Astrocyte (in vitro differentiated cells and primary cell): ENCODE measurements around the gene HLA-F. TPM values are rescaled to one million over a fixed set of nuclear protein-coding genes. Genes with fewer than 3 reads are reported as not detected.

ENCODE experiments used
- DNase-seq: peaks from one replicate; pipeline ENCODE4 v3.0.0-alpha.2; 2010; ENCODE audit warnings: low read depth
- FAIRE-seq: peaks from 2 replicates; lab custom pipeline; 2011; peaks lifted over from hg19 to GRCh38; lab: Jason Lieb, UNC
- H2AFZ ChIP-seq: 2 replicates; pipeline ENCODE4 v1.6.0; 2012; ENCODE audit warnings: low read depth, low read length, inconsistent platforms
- H3K27ac ChIP-seq: 2 replicates; pipeline ENCODE4 v1.5.1; 2011; ENCODE audit warnings: low read depth, low read length, inconsistent platforms
- H3K27me3 ChIP-seq: 2 replicates; pipeline ENCODE4 v1.6.0; 2011; ENCODE audit warnings: low read length, inconsistent platforms; ENCODE audit not compliant: insufficient read depth
- H3K36me3 ChIP-seq: 2 replicates; pipeline ENCODE4 v1.5.1; 2011; ENCODE audit warnings: low read length, inconsistent platforms; ENCODE audit not compliant: insufficient read depth
- H3K4me1 ChIP-seq: 2 replicates; pipeline ENCODE4 v1.5.1; 2011; ENCODE audit warnings: low read length, inconsistent platforms; ENCODE audit not compliant: insufficient read depth
- H3K4me2 ChIP-seq: 2 replicates; pipeline ENCODE4 v1.6.0; 2012; ENCODE audit warnings: low read length, inconsistent platforms
- H3K4me3 ChIP-seq: 2 replicates; pipeline ENCODE4 v1.5.1; 2011; ENCODE audit warnings: low read depth, mild to moderate bottlenecking, low read length, inconsistent platforms; ENCODE audit not compliant: insufficient read depth
- H3K79me2 ChIP-seq: 2 replicates; pipeline ENCODE4 v1.6.0; 2012; ENCODE audit warnings: mild to moderate bottlenecking, low read length, inconsistent platforms; ENCODE audit not compliant: insufficient read depth
- H3K9ac ChIP-seq: 2 replicates; pipeline ENCODE4 v1.6.0; 2012; ENCODE audit warnings: mild to moderate bottlenecking, low read length, inconsistent platforms
- H3K9me3 ChIP-seq: 2 replicates; pipeline ENCODE4 v1.5.1; 2012; ENCODE audit warnings: low read depth, mild to moderate bottlenecking, low read length, inconsistent platforms; ENCODE audit not compliant: insufficient read depth
- H4K20me1 ChIP-seq: 2 replicates; pipeline ENCODE4 v1.6.0; 2012; ENCODE audit warnings: low read length, inconsistent platforms; ENCODE audit not compliant: insufficient read depth
- H3K27ac Mint-ChIP-seq: one replicate; pipeline ENCODE4 v1.8.0; 2021; ENCODE audit warnings: mild to moderate bottlenecking, mixed read lengths; ENCODE audit not compliant: unreplicated experiment
- H3K27me3 Mint-ChIP-seq: one replicate; pipeline ENCODE4 v1.8.0; 2021; ENCODE audit warnings: low read depth, mixed read lengths; ENCODE audit not compliant: unreplicated experiment
- H3K36me3 Mint-ChIP-seq: one replicate; pipeline ENCODE4 v1.8.0; 2021; ENCODE audit warnings: low read depth, mixed read lengths; ENCODE audit not compliant: unreplicated experiment
- H3K4me1 Mint-ChIP-seq: one replicate; pipeline ENCODE4 v1.8.0; 2021; ENCODE audit warnings: low read depth, mixed read lengths; ENCODE audit not compliant: unreplicated experiment
- H3K4me3 Mint-ChIP-seq: one replicate; pipeline ENCODE4 v1.8.0; 2021; ENCODE audit warnings: mild to moderate bottlenecking, moderate library complexity, mixed read lengths; ENCODE audit not compliant: unreplicated experiment
- H3K9me3 Mint-ChIP-seq: one replicate; pipeline ENCODE4 v1.8.0; 2021; ENCODE audit warnings: mild to moderate bottlenecking, mixed read lengths; ENCODE audit not compliant: unreplicated experiment
- EZH2 ChIP-seq: IDR thresholded peaks from 2 replicates; pipeline ENCODE4 v1.6.1; 2012; ENCODE audit warnings: mild to moderate bottlenecking, low read length, inconsistent platforms; ENCODE audit not compliant: insufficient read depth
- total RNA-seq: library from RNA; stranded (reverse); gene quantifications from 2 replicates; pipeline ENCODE4 v1.2.1, GENCODE V29; 2021
- TF ChIP-seq, protein P1 (sequence below): IDR thresholded peaks from 2 replicates; pipeline ENCODE4 v1.5.1; 2011; ENCODE audit warnings: low read depth, mild to moderate bottlenecking, inconsistent platforms, low read length, moderate library complexity; ENCODE audit not compliant: insufficient read depth

The HLA-F gene
- total RNA-seq, 1 donor from 2014 or later, result 7.4 TPM

DNA sequence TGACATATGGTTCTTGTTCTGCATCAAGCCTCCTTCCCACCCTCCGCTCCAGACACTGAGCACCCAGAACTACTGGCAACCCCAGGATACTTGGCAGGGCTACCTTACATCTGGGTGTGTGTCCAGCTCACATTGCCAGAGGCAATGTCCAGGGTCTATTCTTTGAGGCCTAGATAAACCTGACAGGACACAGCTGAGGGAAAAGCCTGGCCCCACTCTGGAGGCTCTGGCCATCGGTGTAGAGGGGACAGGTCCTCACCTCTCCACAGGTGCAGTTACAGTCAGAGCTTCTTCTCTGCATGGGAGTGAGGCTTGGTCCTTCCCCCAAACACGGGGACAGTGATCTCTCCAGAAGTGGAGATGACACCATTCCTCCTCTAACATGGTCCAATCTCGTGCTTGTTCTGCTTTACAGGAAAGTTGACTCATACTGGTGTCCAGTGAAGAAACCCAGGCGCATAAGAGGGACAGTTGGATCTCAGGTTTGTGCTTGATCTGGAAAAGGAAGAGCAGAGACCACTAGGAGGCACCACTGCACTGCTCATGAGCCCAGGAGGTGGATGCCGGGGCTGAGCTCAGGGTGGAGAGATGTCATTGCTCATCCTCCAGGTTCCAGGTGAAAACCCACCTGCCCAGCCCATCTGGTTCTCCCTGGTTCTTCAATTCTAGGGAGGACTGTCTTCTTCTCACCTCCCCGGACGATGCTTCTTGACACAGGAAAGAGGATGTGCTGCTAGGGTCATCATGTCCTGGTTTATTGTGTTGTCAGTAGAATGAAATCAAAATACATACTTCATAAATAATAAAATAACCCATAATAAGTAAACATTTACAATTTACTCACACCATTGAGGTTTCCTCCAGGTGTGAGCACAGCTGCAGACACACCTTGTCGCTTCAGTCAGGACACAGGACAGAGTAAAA, 14.7 kb downstream of the HLA-F start:
- Mint-ChIP-seq H3K4me3 (no peak overlapping the region), H3K27ac (no peak overlapping the region), H3K36me3 (no peaks in the 10 kb centered on the region), H3K4me1 (no peaks in the 10 kb centered on the region), H3K9me3 (no peaks in the 10 kb centered on the region), H3K27me3 (peaks cover 23% of the 10 kb centered on the region)
- Histone ChIP-seq H3K79me2 (no peaks in the 10 kb centered on the region), H3K4me1 (no peaks in the 10 kb centered on the region), H3K27ac (no peak overlapping the region), H3K9me3 (no peaks in the 10 kb centered on the region), H3K9ac (no peak overlapping the region), H2AFZ (no peak overlapping the region), H3K4me2 (no peak overlapping the region), H3K4me3 (no peak overlapping the region), H4K20me1 (no peaks in the 10 kb centered on the region), H3K36me3 (no peaks in the 10 kb centered on the region), H3K27me3 (peaks cover 2% of the 10 kb centered on the region)
- FAIRE-seq, result no peak
- peak; percentile 15 for DNase-seq
- TF ChIP-seq, protein P1, sequence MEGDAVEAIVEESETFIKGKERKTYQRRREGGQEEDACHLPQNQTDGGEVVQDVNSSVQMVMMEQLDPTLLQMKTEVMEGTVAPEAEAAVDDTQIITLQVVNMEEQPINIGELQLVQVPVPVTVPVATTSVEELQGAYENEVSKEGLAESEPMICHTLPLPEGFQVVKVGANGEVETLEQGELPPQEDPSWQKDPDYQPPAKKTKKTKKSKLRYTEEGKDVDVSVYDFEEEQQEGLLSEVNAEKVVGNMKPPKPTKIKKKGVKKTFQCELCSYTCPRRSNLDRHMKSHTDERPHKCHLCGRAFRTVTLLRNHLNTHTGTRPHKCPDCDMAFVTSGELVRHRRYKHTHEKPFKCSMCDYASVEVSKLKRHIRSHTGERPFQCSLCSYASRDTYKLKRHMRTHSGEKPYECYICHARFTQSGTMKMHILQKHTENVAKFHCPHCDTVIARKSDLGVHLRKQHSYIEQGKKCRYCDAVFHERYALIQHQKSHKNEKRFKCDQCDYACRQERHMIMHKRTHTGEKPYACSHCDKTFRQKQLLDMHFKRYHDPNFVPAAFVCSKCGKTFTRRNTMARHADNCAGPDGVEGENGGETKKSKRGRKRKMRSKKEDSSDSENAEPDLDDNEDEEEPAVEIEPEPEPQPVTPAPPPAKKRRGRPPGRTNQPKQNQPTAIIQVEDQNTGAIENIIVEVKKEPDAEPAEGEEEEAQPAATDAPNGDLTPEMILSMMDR, result peak; percentile 68
- TF ChIP-seq EZH2, result no peak

- H3K9me3 ChIP-seq, result no peaks in the 10 kb centered on the region
- no peak overlapping the region for H2AFZ ChIP-seq
- no peak overlapping the region for H3K4me3 ChIP-seq
- H3K36me3 Mint-ChIP-seq, result peaks cover 2% of the 10 kb centered on the region
- no peaks in the 10 kb centered on the region for H3K36me3 ChIP-seq
- no peak overlapping the region for H3K27ac ChIP-seq
- H3K27me3 Mint-ChIP-seq, result peaks cover 34% of the 10 kb centered on the region
- no peaks in the 10 kb centered on the region for H3K9me3 Mint-ChIP-seq
- TF ChIP-seq EZH2, result no peak
- TF ChIP-seq, protein P1, result no peak
- no peaks in the 10 kb centered on the region for H3K4me1 Mint-ChIP-seq
- no peak overlapping the region for H3K4me3 Mint-ChIP-seq
- no peak overlapping the region for H3K27ac Mint-ChIP-seq
- DNase-seq (no peak), FAIRE-seq (no peak)
- no peak overlapping the region for H3K4me2 ChIP-seq
- H3K79me2 ChIP-seq, result no peaks in the 10 kb centered on the region
- H3K27me3 ChIP-seq, result peaks cover 2% of the 10 kb centered on the region
- no peaks in the 10 kb centered on the region for H4K20me1 ChIP-seq
- no peak overlapping the region for H3K9ac ChIP-seq
- no peaks in the 10 kb centered on the region for H3K4me1 ChIP-seq
These were observed 16.1 kb downstream of the HLA-F start for GRCh38 chr6:29739136-29739881.
